Measurements from ENCODE around the gene ACSM3. TPM values are rescaled to one million over a fixed set of nuclear protein-coding genes. Genes with fewer than 3 reads are reported as not detected.

ACSM3 gene
- total and polyA plus RNA-seq, 2 experiments from 2014 or later: 5.7 to 8.7 TPM

DNA sequence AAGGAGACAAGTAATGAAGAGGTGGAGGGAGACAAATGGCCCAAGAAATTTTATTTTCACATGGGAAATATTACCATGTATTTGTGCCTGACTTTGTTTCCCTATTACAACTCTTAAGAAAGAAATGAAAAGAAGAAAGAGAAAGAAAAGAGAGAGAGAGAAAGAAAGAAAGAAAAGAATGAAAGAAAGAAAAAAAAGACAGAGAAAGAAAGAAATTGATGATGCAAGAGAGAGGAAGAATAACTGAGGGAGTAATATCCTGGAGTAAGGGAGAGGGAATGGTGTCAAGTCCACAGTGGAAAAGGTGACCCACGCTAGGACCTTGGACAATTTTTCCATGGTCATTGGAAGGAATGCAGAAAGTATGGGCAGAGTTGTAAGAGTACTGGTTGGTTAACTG, 10.1 kb upstream of the ACSM3 start:
- peaks cover 5% of the 10 kb centered on the region; the same call in 2 of the 3 replicates for H3K4me1 Mint-ChIP-seq
- Histone ChIP-seq H2AFZ (no peak overlapping the region), H3F3A (replicated peaks; ENCODE audit: low read depth) (no peaks in the 10 kb centered on the region), H4K20me1 (replicated peaks; ENCODE audit: insufficient read depth) (no peaks in the 10 kb centered on the region), H3K36me3 (ENCODE audit: insufficient read depth) (no peaks in the 10 kb centered on the region), H3K4me3 (no peak overlapping the region), H3K27ac (ENCODE audit: low read depth) (no peak overlapping the region), H3K27me3 (ENCODE audit: insufficient read depth) (no peaks in the 10 kb centered on the region), H3K79me2 (replicated peaks; ENCODE audit: insufficient read depth) (no peaks in the 10 kb centered on the region), H3K9me2 (ENCODE audit: insufficient read depth) (no peaks in the 10 kb centered on the region), H3K4me1 (ENCODE audit: insufficient read depth) (no peaks in the 10 kb centered on the region), H3K4me2 (no peak overlapping the region)
- H3K27me3 Mint-ChIP-seq (ENCODE audit: insufficient read depth, low read depth, poor library complexity): peaks cover 1% of the 10 kb centered on the region
- H3K9me3 Mint-ChIP-seq: peaks cover 2% of the 10 kb centered on the region; the same call in 1 of the 3 replicates
- no peak for TF ChIP-seq POLR2AphosphoS5 (IDR thresholded peaks at IDR 0.05; ENCODE audit: low read depth)
- no peak for TF ChIP-seq JUNB (IDR thresholded peaks at IDR 0.05; ENCODE audit: unreplicated experiment)
- no peak for TF ChIP-seq STAT1 (IDR thresholded peaks at IDR 0.05; ENCODE audit: unreplicated experiment)
- TF ChIP-seq CREB1 (CRISPR knock-in tag; IDR thresholded peaks at IDR 0.05; ENCODE audit: low read depth): no peak
- TF ChIP-seq ZNF462 (CRISPR knock-in tag; IDR thresholded peaks at IDR 0.05): no peak
- no peak for TF ChIP-seq NANOG (IDR thresholded peaks at IDR 0.05; ENCODE audit: borderline replicate concordance)
- TF ChIP-seq EZH2 (IDR thresholded peaks at IDR 0.05; ENCODE audit: low read depth, unreplicated experiment): no peak
- TF ChIP-seq ZNF331 (CRISPR knock-in tag; IDR thresholded peaks at IDR 0.05; ENCODE audit: low read depth): no peak
- TF ChIP-seq ETS1 (IDR thresholded peaks at IDR 0.05): no peak
- TF ChIP-seq REST (IDR thresholded peaks at IDR 0.05; ENCODE audit: unreplicated experiment): no peak
- TF ChIP-seq, protein P1, sequence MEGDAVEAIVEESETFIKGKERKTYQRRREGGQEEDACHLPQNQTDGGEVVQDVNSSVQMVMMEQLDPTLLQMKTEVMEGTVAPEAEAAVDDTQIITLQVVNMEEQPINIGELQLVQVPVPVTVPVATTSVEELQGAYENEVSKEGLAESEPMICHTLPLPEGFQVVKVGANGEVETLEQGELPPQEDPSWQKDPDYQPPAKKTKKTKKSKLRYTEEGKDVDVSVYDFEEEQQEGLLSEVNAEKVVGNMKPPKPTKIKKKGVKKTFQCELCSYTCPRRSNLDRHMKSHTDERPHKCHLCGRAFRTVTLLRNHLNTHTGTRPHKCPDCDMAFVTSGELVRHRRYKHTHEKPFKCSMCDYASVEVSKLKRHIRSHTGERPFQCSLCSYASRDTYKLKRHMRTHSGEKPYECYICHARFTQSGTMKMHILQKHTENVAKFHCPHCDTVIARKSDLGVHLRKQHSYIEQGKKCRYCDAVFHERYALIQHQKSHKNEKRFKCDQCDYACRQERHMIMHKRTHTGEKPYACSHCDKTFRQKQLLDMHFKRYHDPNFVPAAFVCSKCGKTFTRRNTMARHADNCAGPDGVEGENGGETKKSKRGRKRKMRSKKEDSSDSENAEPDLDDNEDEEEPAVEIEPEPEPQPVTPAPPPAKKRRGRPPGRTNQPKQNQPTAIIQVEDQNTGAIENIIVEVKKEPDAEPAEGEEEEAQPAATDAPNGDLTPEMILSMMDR (conservative IDR thresholded peaks at IDR 0.05; ENCODE audit: low read depth in 2 of 2): no peak
- TF ChIP-seq EZH2phosphoT487 (IDR thresholded peaks at IDR 0.05; ENCODE audit: unreplicated experiment): no peak
- no peak for TF ChIP-seq ZNF114 (CRISPR knock-in tag; IDR thresholded peaks at IDR 0.05)
- no peak for DNase-seq (ENCODE audit: low spot score)
- ATAC-seq: no peak
- no peaks in the 10 kb centered on the region for H3K36me3 Mint-ChIP-seq (ENCODE audit: low read depth)
- H3K4me3 Mint-ChIP-seq: no peak overlapping the region
- no peak overlapping the region for H3K27ac Mint-ChIP-seq
